ENCODE measurements around the gene TLR10.
"Not testable (repeated sequence)": the region's sequence is repeated elsewhere in the genome, so short reads cannot be mapped to it uniquely, and the experiment has no call there.

The TLR10 gene

DNA sequence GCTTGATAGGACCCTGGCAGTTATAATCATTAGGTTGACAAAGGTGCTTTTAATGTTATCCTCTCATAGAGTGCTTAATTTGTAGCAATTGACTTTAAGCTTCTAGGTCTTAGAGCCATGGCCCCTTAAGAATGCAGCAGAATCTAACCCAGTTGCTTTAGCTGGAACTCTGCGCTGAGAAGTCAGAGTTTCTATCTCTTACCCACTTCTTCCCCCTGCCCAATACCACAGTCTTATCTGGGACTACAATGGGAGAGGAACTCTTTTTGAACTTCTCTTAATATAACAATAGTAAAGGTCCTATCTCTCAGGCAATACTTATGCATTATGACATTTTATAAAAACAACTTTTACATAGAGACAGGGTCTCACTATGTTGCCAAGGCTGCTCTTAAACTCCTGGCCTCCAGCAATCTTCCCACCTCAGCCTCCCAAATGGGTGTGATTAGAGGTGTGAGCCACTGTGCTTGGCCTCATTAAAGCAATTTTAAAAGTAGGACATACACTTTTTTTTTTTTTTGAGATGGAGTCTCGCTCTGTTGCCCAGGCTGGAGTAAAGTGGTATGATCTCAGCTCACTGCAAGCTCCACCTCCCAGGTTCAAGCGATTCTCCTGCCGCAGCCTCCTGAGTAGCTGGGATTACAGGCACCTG is 1.8 kb downstream of the TLR10 start:
- no peak overlapping the region for H3K27ac ChIP-seq
- CTCF ChIA-PET, result interaction anchor here (0.5 to 3.4 kb wide), 4 partner anchors 21 to 711 kb away, joined by 3 to 20 read pairs (median 4); no protein-coding TSS in a partner anchor
- POLR2A ChIA-PET (ENCODE audit: low non-redundant PET), result no interaction called here
- TF ChIP-seq, protein P1, sequence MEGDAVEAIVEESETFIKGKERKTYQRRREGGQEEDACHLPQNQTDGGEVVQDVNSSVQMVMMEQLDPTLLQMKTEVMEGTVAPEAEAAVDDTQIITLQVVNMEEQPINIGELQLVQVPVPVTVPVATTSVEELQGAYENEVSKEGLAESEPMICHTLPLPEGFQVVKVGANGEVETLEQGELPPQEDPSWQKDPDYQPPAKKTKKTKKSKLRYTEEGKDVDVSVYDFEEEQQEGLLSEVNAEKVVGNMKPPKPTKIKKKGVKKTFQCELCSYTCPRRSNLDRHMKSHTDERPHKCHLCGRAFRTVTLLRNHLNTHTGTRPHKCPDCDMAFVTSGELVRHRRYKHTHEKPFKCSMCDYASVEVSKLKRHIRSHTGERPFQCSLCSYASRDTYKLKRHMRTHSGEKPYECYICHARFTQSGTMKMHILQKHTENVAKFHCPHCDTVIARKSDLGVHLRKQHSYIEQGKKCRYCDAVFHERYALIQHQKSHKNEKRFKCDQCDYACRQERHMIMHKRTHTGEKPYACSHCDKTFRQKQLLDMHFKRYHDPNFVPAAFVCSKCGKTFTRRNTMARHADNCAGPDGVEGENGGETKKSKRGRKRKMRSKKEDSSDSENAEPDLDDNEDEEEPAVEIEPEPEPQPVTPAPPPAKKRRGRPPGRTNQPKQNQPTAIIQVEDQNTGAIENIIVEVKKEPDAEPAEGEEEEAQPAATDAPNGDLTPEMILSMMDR (conservative IDR thresholded peaks at IDR 0.05; ENCODE audit: low read depth), result no peak
- DNase-seq (ENCODE audit: low spot score), result no peak

DNA sequence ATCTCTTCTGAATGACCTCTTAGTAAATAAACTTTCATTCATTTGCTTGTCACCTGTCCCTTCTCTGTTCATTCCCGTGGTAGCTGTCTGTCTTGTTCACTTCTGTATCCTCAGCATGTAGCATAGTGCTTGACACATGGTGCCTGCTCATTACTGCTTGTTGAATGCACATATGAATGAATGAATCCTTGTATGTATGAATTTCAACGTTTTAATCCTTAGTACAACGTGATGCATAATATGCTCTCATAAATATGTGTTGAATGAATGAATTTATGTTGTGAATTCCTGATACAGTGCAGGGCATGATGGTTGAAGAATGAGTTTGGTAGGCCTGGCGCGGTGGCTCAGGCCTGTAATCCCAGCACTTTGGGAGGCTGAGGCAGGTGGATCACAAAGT is 3.0 kb downstream of the TLR10 start:
- ChIA-PET CTCF (interaction anchor here (0.5 to 0.7 kb wide), 2 partner anchors 30 to 601 kb away, joined by 3 to 4 read pairs; no protein-coding TSS in a partner anchor), POLR2A (ENCODE audit: low non-redundant PET) (no interaction called here)
- DNase-seq (ENCODE audit: low spot score), result no peak
- TF ChIP-seq, protein P1 (conservative IDR thresholded peaks at IDR 0.05; ENCODE audit: low read depth), result no peak
- no peak overlapping the region for H3K27ac ChIP-seq

DNA sequence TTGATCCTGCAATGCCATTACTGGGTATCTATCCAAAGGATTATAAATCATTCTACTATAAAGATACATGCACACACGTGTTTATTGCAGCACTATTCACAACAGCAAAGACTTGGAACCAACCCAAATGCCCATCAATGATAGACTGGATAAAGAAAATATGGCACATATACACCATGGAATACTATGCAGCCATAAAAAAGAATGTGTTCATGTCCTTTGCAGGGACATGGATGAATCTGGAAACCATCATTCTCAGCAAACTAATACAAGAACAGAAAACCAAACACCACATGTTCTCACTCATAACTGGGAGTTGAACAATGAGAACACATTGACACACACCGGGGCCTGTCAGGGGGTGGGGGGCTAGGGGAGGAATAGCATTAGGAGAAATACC is 4.9 kb downstream of the TLR10 start:
- CTCF ChIA-PET; DNase-seq (ENCODE audit: low spot score); POLR2A ChIA-PET (ENCODE audit: low non-redundant PET); H3K27ac ChIP-seq: not testable (repeated sequence)

DNA sequence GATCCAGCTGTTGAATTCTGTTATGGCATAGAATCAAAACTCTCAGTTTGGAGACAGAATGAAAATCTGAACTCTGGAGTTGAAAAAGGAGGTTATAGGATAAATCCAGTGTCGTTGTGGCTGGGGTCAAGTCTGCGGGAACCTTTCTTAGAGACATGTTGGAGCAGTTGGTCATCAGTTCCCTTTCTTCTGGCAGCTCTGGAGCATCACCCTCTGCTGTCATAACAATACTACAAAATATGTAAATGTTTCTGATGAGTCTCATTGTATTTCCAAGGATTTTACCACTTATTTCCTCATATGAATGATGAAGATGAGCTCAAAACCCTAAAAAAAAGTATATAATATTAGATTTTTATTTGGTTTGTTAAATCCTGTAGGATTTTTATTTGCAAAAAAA is 7.5 kb downstream of the TLR10 start:
- ChIA-PET CTCF (interaction anchor here (0.6 to 0.7 kb wide), 2 partner anchors 99 to 444 kb away, joined by 3 to 4 read pairs; no protein-coding TSS in a partner anchor), POLR2A (ENCODE audit: low non-redundant PET) (no interaction called here)

DNA sequence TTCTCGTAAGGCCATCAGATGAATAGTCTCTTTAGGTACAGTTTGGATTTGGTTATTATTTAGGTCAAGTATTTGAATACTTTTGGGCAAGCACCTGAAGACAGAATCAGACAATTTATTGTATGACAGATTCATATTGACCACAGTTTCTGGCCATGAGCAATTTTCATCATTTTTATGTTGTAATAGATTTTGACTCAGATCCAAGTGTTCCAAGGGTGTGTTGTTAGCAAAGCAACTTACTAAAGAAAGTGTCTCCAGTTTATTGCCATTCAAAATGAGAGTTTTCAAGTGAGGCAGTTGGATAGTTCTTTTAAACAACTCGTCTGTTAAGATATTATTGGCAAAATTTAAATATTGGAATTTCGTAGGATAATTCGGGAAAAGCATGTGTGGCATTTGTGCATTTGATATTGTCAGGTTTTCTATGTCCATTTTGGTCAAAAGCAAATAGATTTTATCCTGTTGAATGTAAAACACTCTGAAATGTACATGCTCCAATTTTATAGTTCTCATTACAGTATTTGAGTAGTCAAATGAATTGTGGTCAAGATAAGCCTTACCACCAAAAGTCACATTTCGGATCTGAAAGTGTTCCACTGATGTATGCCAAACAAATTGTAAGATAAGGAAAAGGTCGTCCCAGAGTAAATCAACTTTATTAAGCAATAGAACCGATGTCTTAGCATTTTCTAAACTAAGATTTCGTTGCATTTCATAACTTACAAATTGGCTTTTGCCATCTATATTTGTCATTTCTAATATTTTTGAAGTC is 8.4 kb downstream of the TLR10 start:
- TF ChIP-seq, protein P1 (conservative IDR thresholded peaks at IDR 0.05; ENCODE audit: low read depth), result no peak
- ChIA-PET CTCF (no interaction called here), POLR2A (ENCODE audit: low non-redundant PET) (no interaction called here)
- H3K27ac ChIP-seq, result no peak overlapping the region
- no peak for DNase-seq (ENCODE audit: low spot score)

More for the DNA sequence above, 7.5 kb downstream of the TLR10 start:
- DNase-seq (ENCODE audit: low spot score), result no peak
- no peak overlapping the region for H3K27ac ChIP-seq
- TF ChIP-seq, protein P1 (conservative IDR thresholded peaks at IDR 0.05; ENCODE audit: low read depth), result no peak

DNA sequence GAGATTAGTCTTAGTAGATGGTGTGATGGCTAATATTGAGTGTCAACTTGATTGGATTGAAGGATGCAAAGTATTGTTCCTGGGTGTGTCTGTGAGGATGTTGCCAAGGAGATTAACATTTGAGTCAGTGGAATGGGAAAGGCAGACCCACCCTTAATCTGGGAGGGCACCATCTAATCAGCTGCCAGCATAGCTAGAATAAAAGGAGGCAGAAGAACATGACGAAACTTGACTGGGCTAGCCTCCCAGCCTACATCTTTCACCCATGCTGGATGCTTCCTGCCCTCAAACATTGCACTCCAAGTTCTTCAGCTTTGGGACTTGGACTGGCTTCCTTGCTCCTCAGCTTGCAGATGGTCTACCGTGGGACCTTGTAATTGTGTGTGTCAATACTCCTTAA is 12.5 kb downstream of the TLR10 start:
- DNase-seq (ENCODE audit: low spot score); POLR2A ChIA-PET (ENCODE audit: low non-redundant PET); H3K27ac ChIP-seq: not testable (repeated sequence)
- CTCF ChIA-PET, result interaction anchor here (0.5 to 1.7 kb wide), 3 partner anchors 12 to 67 kb away, joined by 3 to 4 read pairs (median 4); partner anchors contain the start of gene TLR10

DNA sequence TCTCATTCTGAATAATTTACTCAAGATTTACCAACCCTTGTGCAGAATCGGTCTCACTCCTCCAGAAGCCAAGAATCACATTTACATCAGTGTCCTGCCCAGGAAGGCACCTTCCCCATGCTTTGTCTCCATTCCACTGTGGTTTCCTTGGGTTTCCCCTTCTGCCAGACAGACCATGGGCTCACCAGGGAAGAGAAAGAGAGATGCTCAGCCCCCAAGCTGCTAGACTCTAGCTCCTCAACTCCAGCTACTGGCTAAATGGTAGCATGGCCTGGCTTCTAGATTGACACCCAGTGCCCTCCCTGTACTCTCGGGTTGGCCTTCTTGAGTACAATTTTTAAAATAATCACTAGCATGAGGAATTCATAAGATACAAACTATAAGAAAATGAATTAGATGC is 12.9 kb downstream of the TLR10 start:
- POLR2A ChIA-PET (ENCODE audit: low non-redundant PET), result no interaction called here

More for the DNA sequence above, 12.9 kb downstream of the TLR10 start:
- TF ChIP-seq, protein P1 (conservative IDR thresholded peaks at IDR 0.05; ENCODE audit: low read depth), result no peak
- no peak for DNase-seq (ENCODE audit: low spot score)
- no peak overlapping the region for H3K27ac ChIP-seq
- CTCF ChIA-PET, result interaction anchor here (0.5 to 1.7 kb wide), 3 partner anchors 11 to 66 kb away, joined by 3 to 4 read pairs (median 4); partner anchors contain the start of gene TLR10
